VCaP (cell line): ENCODE results near the gene EFTUD2.
"Not testable (repeated sequence)": the region's sequence is repeated elsewhere in the genome, so short reads cannot be mapped to it uniquely, and the experiment has no call there.

ENCODE experiments used
- H3K27ac ChIP-seq: fragments of 450-650 bp; 2 replicates; pipeline ENCODE4 v1.5.1; 2017
- CTCF ChIP-seq: fragments of 450-650 bp; conservative IDR thresholded peaks from 2 replicates; pipeline ENCODE4 v1.5.1; 2017; ENCODE audit warnings: mild to moderate bottlenecking, moderate library complexity

EFTUD2 gene

GRCh38 chr17:44820631-44821212 is 78.5 kb downstream of the EFTUD2 start:
- no peak overlapping the region for H3K27ac ChIP-seq
- TF ChIP-seq CTCF: no peak

- H3K27ac ChIP-seq: not testable (repeated sequence)
Observed at GRCh38 chr17:44818508-44818907, 80.7 kb downstream of the EFTUD2 start.

GRCh38 chr17:44812263-44812662 is 87.0 kb downstream of the EFTUD2 start:
- H3K27ac ChIP-seq: no peak overlapping the region
- no peak for TF ChIP-seq CTCF

GRCh38 chr17:44808656-44809388 is 90.4 kb downstream of the EFTUD2 start:
- not testable (repeated sequence) for H3K27ac ChIP-seq

- no peak overlapping the region for H3K27ac ChIP-seq
- TF ChIP-seq CTCF: no peak
Observed at GRCh38 chr17:44808156-44808555, 91.1 kb downstream of the EFTUD2 start.

GRCh38 chr17:44807817-44808155 is 91.5 kb downstream of the EFTUD2 start:
- TF ChIP-seq CTCF: no peak
- H3K27ac ChIP-seq: no peak overlapping the region

GRCh38 chr17:44807093-44807816 is 92.0 kb downstream of the EFTUD2 start:
- TF ChIP-seq CTCF: no peak
- no peak overlapping the region for H3K27ac ChIP-seq

- H3K27ac ChIP-seq: no peak overlapping the region
Observed at GRCh38 chr17:44804302-44805089, 94.7 kb downstream of the EFTUD2 start.

More at GRCh38 chr17:44804302-44805089, 94.7 kb downstream of the EFTUD2 start:
- TF ChIP-seq CTCF: no peak
